ENCODE results near the gene HNRNPR. TPM values are rescaled to one million over a fixed set of nuclear protein-coding genes. Genes with fewer than 3 reads are reported as not detected.

The HNRNPR gene
- total and polyA plus RNA-seq, 9 of the 15 experiments (the other 6 are each of a cell fraction or from before 2014, with no cell fraction given): 80.9 to 372 (median 301) TPM

GRCh38 chr1:23367791-23368561 lies 23.9 kb upstream of the HNRNPR start (continued):
- TF ChIP-seq, protein P1, sequence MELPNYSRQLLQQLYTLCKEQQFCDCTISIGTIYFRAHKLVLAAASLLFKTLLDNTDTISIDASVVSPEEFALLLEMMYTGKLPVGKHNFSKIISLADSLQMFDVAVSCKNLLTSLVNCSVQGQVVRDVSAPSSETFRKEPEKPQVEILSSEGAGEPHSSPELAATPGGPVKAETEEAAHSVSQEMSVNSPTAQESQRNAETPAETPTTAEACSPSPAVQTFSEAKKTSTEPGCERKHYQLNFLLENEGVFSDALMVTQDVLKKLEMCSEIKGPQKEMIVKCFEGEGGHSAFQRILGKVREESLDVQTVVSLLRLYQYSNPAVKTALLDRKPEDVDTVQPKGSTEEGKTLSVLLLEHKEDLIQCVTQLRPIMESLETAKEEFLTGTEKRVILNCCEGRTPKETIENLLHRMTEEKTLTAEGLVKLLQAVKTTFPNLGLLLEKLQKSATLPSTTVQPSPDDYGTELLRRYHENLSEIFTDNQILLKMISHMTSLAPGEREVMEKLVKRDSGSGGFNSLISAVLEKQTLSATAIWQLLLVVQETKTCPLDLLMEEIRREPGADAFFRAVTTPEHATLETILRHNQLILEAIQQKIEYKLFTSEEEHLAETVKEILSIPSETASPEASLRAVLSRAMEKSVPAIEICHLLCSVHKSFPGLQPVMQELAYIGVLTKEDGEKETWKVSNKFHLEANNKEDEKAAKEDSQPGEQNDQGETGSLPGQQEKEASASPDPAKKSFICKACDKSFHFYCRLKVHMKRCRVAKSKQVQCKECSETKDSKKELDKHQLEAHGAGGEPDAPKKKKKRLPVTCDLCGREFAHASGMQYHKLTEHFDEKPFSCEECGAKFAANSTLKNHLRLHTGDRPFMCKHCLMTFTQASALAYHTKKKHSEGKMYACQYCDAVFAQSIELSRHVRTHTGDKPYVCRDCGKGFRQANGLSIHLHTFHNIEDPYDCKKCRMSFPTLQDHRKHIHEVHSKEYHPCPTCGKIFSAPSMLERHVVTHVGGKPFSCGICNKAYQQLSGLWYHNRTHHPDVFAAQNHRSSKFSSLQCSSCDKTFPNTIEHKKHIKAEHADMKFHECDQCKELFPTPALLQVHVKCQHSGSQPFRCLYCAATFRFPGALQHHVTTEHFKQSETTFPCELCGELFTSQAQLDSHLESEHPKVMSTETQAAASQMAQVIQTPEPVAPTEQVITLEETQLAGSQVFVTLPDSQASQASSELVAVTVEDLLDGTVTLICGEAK (IDR thresholded peaks at IDR 0.05): peak; percentile 73; the same call in 1 of the 2 replicates
- TF ChIP-seq, protein P1 (CRISPR knock-in tag; IDR thresholded peaks at IDR 0.05): no peak
- TF ChIP-seq SREBF2 (CRISPR knock-in tag; IDR thresholded peaks at IDR 0.05): no peak
- TF ChIP-seq, protein P2, sequence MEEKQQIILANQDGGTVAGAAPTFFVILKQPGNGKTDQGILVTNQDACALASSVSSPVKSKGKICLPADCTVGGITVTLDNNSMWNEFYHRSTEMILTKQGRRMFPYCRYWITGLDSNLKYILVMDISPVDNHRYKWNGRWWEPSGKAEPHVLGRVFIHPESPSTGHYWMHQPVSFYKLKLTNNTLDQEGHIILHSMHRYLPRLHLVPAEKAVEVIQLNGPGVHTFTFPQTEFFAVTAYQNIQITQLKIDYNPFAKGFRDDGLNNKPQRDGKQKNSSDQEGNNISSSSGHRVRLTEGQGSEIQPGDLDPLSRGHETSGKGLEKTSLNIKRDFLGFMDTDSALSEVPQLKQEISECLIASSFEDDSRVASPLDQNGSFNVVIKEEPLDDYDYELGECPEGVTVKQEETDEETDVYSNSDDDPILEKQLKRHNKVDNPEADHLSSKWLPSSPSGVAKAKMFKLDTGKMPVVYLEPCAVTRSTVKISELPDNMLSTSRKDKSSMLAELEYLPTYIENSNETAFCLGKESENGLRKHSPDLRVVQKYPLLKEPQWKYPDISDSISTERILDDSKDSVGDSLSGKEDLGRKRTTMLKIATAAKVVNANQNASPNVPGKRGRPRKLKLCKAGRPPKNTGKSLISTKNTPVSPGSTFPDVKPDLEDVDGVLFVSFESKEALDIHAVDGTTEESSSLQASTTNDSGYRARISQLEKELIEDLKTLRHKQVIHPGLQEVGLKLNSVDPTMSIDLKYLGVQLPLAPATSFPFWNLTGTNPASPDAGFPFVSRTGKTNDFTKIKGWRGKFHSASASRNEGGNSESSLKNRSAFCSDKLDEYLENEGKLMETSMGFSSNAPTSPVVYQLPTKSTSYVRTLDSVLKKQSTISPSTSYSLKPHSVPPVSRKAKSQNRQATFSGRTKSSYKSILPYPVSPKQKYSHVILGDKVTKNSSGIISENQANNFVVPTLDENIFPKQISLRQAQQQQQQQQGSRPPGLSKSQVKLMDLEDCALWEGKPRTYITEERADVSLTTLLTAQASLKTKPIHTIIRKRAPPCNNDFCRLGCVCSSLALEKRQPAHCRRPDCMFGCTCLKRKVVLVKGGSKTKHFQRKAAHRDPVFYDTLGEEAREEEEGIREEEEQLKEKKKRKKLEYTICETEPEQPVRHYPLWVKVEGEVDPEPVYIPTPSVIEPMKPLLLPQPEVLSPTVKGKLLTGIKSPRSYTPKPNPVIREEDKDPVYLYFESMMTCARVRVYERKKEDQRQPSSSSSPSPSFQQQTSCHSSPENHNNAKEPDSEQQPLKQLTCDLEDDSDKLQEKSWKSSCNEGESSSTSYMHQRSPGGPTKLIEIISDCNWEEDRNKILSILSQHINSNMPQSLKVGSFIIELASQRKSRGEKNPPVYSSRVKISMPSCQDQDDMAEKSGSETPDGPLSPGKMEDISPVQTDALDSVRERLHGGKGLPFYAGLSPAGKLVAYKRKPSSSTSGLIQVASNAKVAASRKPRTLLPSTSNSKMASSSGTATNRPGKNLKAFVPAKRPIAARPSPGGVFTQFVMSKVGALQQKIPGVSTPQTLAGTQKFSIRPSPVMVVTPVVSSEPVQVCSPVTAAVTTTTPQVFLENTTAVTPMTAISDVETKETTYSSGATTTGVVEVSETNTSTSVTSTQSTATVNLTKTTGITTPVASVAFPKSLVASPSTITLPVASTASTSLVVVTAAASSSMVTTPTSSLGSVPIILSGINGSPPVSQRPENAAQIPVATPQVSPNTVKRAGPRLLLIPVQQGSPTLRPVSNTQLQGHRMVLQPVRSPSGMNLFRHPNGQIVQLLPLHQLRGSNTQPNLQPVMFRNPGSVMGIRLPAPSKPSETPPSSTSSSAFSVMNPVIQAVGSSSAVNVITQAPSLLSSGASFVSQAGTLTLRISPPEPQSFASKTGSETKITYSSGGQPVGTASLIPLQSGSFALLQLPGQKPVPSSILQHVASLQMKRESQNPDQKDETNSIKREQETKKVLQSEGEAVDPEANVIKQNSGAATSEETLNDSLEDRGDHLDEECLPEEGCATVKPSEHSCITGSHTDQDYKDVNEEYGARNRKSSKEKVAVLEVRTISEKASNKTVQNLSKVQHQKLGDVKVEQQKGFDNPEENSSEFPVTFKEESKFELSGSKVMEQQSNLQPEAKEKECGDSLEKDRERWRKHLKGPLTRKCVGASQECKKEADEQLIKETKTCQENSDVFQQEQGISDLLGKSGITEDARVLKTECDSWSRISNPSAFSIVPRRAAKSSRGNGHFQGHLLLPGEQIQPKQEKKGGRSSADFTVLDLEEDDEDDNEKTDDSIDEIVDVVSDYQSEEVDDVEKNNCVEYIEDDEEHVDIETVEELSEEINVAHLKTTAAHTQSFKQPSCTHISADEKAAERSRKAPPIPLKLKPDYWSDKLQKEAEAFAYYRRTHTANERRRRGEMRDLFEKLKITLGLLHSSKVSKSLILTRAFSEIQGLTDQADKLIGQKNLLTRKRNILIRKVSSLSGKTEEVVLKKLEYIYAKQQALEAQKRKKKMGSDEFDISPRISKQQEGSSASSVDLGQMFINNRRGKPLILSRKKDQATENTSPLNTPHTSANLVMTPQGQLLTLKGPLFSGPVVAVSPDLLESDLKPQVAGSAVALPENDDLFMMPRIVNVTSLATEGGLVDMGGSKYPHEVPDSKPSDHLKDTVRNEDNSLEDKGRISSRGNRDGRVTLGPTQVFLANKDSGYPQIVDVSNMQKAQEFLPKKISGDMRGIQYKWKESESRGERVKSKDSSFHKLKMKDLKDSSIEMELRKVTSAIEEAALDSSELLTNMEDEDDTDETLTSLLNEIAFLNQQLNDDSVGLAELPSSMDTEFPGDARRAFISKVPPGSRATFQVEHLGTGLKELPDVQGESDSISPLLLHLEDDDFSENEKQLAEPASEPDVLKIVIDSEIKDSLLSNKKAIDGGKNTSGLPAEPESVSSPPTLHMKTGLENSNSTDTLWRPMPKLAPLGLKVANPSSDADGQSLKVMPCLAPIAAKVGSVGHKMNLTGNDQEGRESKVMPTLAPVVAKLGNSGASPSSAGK (IDR thresholded peaks at IDR 0.05): peak; percentile 50

All from K562 (cell line).